Stomach (tissue), 4 donors: Measurements from ENCODE around the gene IL12RB2.

Source experiments
- CTCF ChIP-seq, 7 experiments: fragments of 450-650 bp in 4 of 7; fragments of 200-600 bp in 3 of 7; sonication (generic) in 3 of 7; IDR thresholded peaks; one replicate each; pipeline ENCODE4 v1.5.1; 2016 to 2019; ENCODE audit warnings: antibody characterized with exemption in 7 of 7, control low read depth in 2 of 7, mild to moderate bottlenecking in 1 of 7
- POLR2A ChIP-seq, 4 donors: fragments of 450-650 bp; IDR thresholded peaks; one replicate each; pipeline ENCODE4 v1.6.1; 2016; ENCODE audit warnings: antibody characterized with exemption in 4 of 4, control low read depth in 2 of 4, mild to moderate bottlenecking in 1 of 4, moderate library complexity in 1 of 4
- POLR2AphosphoS5 ChIP-seq, 3 donors: sonication (generic); formaldehyde crosslinking; IDR thresholded peaks; one replicate each; pipeline ENCODE4 v1.6.1; 2016; ENCODE audit warnings: antibody characterized with exemption in 3 of 3

GRCh38 chr1:67368046-67368514 is 60.4 kb downstream of the IL12RB2 start:
- TF ChIP-seq POLR2A (IDR thresholded peaks at IDR 0.05) (no peak), CTCF (IDR thresholded peaks at IDR 0.05) (no peak), POLR2AphosphoS5 (IDR thresholded peaks at IDR 0.05) (no peak)
